Activated CD4-positive, alpha-beta T cell treated with anti-CD3 and anti-CD28 coated beads for 1 hour (primary cell): ENCODE data around the gene NRN1L.
"Not testable (repeated sequence)": the region's sequence is repeated elsewhere in the genome, so short reads cannot be mapped to it uniquely, and the experiment has no call there.

Experiments
- DNase-seq: peaks from one replicate; pipeline ENCODE4 v3.0.0-alpha.2; 2020

Gene NRN1L

DNA sequence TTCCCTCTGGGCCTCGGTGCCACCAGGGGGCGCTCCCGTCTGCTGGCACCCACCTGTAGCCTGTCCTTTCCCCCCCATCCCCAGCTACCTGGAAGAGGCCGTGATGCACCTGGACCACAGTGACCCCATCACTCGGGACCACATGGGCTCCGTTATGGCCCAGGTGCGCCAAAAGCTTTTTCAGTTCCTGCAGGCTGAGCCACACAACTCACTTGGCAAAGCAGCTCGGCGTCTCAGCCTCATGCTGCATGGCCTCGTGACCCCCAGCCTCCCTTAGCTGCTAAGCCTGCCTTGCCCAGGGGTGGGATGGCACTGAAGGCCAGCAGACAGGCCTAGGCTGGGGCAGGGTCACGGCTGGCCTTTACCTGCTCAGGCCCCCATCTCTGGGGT, 818 bp upstream of the NRN1L start:
- peak; percentile 62 for DNase-seq

DNA sequence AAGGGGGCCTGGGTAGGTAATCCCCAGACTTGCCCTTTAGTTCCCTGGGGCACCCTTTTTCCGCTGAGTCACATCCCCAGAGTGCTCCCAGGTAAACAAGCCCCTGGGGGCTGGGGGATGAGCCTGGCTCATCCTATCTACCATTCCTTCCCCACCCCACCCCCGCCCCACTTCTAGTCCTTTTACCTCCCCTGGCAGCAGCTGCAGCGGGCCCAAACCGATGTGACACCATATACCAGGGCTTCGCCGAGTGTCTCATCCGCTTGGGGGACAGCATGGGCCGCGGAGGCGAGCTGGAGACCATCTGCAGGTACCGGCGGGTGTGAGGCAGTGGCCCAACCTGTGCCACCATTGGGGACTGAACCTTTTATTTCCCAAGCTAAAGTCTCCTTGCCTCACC, 860 bp downstream of the NRN1L start:
- no peak for DNase-seq

GRCh38 chr16:67885976-67886375, 1.3 kb downstream of the NRN1L start:
- no peak for DNase-seq

DNA sequence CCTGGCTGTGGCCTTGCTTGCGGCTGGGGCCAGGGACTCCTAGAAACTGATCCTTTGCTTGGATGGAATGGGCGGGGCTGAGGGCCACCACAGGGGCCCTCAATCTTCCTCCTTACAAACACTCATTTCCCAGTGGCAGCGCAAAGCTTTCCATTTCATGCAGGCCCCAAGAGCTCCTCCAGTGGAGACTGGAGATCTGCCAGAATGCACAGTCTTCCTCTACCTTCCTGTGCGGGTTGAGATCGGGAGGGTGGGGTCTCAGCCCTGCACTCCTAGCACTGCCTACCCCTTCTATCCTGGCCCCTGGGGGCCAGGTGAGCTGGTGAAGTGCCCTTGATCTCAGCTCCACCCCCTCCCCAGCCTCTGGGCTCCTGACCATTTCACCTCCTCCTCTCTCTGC, 1.7 kb downstream of the NRN1L start:
- DNase-seq: no peak

- no peak for DNase-seq
These were observed 3.6 kb downstream of the NRN1L start for GRCh38 chr16:67888331-67888730.

DNA sequence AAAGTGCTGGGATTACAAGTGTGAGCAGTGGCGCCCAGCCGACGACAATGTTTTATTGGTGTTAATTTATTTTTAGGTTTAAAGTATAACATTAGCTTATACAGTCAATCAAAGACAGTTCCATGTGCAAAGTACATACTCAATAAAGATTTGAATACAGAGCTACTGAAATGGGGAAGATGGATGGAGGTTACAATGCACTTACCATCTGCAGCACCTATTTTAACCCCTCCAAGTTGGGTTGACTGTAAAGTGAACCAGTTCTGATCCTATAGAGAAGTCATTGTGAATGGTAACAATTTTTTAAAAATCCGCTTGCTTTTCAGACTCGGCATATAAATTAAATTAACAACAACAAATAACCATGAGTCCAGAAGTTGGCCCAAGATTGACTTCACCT, 7.7 kb downstream of the NRN1L start:
- no peak for DNase-seq

DNA sequence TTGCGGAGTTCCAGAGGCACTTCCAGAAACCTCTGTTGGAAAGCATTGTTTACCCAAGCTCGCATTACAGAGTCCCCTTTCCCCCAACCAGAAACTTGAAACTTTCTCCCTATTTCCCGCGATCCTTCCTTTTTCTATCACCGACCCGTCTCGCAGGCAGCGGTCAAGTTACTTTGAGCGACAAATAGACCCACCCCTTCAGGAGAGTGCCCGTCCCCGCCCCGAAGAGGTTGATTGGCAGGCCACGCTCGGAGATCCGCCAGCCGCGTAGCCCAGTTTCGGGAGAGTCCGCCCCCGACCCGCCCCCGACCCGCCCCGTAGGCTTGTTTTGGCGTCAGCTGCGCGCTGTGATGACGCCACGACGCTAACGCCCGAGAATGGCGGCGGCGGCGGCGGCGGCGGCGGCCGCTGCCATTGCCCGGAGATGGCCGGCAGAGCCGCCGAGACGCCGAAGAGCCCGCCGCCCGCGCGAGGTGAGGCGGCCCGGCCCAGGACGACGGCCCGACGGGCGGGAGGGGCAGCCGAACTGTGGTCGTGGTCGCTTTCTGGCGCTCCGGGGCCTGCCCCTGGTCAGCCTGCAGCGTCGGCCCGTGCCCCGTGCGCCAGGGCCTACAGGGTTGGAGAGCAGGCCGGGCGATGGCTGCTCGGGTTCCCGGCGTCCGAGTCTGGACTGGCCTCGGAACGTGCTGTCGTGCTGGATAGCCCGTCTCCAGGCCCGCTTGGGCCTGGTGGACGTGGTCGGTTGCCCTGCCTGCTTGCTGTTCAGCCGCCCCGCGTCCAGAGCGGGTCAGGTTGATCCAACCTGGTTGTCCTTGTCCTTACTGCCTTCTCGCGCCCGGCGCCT, 8.4 kb downstream of the NRN1L start, which contains the start of gene PSKH1:
Gene PSKH1 (plus strand): TSS at position 356 of the 844 bp plus-strand sequence. CDS start 15,496 bp downstream, outside the sequence.
- DNase-seq: peak; percentile 88

DNA sequence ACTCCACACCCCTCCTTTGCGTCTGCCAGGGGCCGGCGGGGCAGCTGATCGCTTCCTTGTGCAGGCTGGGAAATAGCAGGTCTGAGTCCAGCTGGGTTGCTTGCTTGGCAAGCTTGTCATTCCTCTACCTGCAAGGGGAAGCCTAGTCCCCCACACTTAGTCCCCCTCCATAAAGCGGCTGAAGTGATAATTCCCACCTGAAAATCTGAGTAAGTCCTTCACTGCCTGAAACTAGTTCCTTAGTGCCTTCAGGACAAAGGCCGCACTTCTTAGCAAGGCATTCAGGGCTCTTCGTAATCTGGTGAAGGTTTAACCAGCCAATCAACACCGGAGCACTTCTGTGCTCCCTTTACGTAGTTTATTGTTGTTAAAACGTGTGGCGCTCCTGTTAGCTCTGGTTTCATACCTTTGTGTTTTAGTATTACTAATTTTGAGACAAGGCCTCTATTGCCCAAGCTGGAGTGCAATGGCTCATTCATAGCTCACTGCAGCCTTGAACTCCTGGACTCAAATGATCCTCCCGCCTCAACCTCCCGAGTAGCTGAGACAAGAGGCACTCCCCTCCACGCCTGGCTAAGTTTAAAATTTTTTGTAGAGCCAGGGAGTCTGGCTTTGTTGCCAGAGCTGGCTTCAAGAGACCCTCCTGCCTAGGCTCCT, 9.2 kb downstream of the NRN1L start:
- DNase-seq: no peak

DNA sequence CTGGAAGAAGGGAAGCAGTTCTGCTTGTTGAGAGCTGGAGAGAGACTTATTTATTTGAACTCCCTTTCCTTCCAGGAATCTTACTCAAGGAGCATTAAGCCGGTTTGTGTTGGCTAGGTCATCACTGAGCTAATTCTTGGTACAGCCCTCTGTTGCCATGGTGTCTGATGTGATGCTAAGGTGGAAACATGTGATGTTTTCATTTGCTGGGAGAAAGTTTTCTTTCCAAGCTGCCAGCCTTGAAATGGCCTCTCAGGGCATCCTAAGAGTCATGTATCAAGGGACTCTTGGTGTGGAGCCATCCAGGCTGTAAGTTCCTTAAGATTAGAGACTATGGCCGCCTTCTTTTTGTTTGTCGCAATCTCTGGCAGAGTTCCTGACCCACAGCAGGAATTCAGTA, 12.5 kb downstream of the NRN1L start:
- DNase-seq: no peak

GRCh38 chr16:67901734-67902133, 17.0 kb downstream of the NRN1L start:
- no peak for DNase-seq

DNA sequence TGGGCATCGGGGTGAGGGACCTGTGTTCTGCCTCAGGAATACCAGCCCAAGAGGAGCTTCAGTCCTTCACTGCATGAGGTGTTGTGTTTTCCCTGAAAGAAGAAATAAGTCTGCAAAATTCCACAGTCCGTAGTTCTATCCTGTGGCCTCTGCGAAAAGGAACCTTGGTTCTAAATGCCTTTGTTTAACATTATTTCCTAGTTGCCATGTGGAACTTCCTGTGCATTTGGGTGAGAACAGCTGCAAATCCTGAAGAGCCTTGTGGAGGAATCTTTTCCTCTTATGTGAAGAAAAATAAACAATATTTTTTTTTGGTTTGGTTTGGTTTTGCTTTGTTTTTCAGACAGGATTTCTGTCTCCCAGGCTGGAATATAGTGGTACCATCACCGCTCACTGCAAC, 18.1 kb downstream of the NRN1L start:
- DNase-seq: no peak

GRCh38 chr16:67907397-67908180, 22.9 kb downstream of the NRN1L start:
- DNase-seq: no peak

DNA sequence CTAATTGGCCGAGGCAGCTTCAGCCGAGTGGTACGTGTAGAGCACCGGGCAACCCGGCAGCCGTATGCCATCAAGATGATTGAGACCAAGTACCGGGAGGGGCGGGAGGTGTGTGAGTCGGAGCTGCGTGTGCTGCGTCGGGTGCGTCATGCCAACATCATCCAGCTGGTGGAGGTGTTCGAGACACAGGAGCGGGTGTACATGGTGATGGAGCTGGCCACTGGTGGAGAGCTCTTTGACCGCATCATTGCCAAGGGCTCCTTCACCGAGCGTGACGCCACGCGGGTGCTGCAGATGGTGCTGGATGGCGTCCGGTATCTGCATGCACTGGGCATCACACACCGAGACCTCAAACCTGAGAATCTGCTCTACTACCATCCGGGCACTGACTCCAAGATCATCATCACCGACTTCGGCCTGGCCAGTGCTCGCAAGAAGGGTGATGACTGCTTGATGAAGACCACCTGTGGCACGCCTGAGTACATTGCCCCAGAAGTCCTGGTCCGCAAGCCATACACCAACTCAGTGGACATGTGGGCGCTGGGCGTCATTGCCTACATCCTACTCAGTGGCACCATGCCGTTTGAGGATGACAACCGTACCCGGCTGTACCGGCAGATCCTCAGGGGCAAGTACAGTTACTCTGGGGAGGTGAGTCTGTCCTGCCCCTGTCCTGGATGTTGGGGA, 24.5 kb downstream of the NRN1L start:
- no peak for DNase-seq

- DNase-seq: no peak
These were observed 25.5 kb downstream of the NRN1L start for GRCh38 chr16:67910158-67910557.

DNA sequence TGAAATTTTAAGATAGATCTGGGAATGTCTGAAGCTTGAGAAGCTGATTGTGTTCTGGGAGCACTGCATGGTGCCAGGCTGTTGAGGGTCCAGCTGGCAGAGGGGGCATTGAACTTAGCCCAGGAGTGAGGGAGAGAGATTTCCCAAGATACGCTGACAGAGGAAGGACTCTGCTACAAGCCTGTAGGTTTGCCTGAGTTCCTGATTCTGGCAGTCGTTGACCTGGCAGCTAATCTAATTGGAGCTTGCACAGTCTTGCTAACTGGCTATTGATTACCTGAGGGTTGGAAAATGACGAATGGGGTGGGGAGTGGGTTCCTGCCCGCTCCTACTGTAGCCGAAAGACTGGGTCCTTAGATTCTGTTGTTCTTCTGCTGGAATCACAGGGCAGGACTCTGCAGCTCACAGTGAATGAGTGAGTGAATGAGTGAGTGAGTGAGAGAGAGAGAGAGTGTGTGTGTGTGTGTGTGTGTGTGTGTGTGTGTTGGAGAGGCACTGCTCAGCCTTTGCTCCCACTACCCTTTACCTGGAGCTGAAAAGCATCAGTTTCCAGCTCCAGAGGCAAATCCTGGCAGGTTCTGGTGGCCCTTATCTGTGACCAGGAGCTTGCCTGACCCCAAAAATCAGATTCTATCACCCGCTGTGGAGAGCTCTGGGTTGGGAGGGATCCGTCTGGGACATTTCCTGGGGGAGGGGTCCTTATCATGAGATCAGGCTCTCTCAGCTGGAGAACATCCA, 30.2 kb downstream of the NRN1L start:
- DNase-seq: no peak

- not testable (repeated sequence) for DNase-seq
These were observed 30.7 kb downstream of the NRN1L start for GRCh38 chr16:67915496-67915769.

DNA sequence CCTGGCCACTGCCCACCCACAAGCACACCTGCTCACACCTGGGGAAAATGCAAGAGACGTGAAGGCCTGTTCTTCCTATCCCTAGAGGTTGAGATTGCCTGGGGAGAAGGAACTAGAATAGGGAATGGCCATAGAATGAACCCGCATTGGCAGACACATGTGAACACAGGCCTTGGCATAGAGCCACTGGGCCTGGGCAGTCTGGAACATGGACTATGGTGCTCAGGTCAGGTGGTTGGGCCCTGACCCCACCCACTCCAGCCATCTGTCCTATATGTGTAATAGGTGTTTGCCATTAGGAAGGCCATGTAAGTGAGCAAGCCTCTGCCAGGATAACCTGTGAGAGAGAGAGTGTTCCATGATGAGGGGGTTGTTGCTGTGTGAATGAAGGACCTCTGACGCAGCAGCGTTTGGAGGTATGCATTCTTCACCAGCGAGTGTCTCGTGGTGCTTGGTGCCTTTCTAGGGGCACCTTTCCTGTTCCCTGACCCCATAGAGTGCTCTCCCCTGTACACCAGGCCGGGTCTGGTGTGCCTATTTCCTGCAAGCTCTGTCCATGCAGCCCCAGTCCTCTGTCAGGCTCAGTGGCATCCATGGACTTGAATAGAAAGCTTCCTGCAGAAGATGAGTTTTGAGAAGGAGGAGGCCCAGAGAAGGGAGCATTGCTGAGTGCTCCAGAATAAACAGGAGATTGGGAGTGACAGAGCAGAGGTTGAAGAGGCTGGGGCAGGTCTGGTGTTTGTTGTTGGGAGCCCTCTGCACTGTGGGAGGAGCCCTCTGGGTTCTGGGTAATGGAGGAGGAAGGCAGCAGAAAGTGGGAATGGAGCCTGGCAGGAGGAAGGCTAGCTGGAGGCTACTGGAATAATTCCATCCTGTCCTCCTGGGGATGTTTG, 31.4 kb downstream of the NRN1L start:
- DNase-seq: no peak

GRCh38 chr16:67917140-67917851, 32.6 kb downstream of the NRN1L start:
- DNase-seq: no peak

DNA sequence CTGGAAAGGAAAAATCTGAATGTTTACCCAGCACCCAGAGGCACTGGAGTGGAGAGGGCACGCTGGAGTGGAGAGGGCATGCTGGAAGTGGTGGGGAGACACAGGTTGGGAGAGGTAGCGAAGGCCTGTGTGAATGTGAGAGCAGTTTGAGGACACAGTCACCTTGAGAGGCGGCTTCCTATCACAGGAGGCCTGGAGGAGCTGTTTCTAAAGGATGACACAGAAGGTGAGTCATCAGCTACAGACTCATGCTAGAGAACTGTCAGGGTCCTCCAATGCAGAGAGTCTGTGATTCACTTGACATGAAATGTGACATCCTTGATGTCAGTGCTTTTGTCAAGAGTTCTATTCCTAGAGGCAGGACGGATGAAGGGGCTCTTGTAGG, 33.2 kb downstream of the NRN1L start:
- no peak for DNase-seq

DNA sequence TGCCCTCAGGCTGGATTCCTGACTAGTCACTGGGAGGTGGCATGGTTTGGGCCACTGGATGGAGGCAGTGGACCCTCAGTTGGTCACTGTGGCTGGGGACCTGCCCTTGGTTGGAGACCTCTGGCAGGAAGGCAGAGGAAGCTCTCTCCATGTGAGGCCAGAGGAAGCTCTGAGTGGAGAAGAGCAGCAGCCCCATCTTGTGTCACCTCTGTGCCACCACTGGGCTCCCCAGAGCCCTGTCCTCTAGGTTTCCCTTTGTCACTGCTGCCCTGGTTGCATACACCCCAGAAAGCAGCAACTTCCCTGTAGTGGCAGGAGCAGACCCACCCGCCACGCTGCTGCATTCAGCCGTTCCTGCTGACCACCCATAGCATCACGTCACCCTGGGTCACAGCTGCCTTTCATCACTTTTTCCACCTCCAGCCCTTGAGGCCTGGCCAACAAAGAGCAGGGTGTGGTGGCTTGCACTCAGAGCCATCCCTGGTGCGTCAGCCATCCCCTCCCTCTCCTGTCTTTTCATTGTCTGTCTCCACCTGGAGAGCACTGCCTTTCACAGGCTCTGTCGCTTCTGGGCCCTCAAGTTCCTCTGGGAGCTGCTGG, 35.0 kb downstream of the NRN1L start:
- DNase-seq: no peak
